OCI-M2 (cell line): ENCODE results near the gene AHNAK2.

Experiments
- DNase-seq: peaks from one replicate; lab custom pipeline; 2025; ENCODE audit not compliant: unreplicated experiment; lab: John Stamatoyannopoulos, UW

Gene AHNAK2

DNA sequence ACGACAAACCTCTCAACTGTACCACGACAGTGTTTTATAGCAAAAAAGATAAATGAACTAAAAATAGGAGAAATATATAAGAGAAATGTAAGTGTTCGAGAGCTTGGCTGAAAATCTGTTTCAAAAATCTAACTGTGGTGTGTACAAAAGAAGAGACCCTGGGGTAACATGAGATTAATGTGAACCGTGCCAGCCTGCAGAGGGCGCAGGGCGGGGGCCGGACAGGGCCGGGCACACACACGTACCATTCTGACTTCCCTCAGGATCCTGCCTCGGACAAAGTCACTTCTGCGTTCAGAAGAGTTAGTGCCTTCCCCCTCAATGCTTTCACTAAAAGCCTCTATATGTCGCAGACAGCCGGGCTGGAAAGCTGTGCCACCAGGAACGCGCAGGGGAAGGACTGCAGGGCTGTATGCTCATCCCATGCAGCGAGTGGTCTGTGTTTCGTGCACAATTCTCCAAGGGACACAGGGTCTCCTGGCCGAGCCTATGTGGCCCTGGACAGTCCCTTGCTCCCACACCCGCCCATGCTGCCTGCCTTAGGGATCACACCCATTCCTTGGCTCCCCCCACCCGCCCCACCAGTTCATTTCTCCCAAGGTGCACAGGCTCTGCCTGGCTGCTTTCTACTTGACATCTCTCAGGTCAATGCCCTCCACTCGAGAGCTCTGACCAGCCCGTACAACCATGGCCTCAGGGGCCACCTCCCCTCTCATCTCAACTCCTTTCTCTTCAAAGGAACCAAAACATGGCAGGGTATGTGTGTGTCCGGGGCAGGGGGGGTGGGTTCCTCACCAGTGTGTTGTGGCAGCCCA lies 34.2 kb upstream of the AHNAK2 start:
- no peak for DNase-seq

GRCh38 chr14:105011312-105011990 lies 33.3 kb upstream of the AHNAK2 start:
- DNase-seq = no peak

- no peak for DNase-seq
Measured at GRCh38 chr14:105010891-105011291, 32.7 kb upstream of the AHNAK2 start.

GRCh38 chr14:105010106-105010505 lies 31.9 kb upstream of the AHNAK2 start:
- no peak for DNase-seq

DNA sequence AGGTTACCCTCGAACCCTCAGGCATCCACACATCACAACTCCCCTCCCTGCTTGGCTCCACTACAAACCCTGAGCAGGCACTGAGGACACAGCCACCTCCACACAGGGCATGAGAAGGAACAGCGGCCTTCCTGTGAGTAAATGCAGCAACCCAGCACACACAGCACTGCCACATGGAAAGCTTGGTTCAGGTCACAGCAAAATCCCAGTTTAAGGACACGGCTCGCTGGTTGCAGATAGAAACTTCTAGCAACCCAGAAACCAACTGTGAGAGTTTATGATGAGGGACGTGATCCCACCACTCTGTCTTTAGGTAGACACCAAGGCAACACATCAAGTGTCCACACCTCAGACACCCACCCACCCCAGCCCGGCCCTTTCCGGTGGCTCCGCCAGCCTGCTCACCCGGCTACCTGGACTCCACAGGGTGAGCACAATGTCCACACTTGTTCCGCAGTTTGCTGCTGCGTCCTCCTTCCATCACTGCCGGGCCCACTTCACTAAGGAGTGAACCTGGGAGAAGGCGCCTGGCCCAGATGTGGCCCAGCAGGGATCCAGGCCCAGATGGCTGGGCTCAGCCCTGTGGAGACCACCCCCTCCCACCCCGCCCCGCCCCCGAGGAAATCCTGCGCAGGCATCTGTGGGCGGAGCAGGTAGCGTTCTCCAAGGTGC lies 29.6 kb upstream of the AHNAK2 start:
- no peak for DNase-seq

GRCh38 chr14:105006831-105007592 lies 28.8 kb upstream of the AHNAK2 start:
- no peak for DNase-seq

GRCh38 chr14:105005929-105006830 lies 28.0 kb upstream of the AHNAK2 start:
- DNase-seq = no peak

DNA sequence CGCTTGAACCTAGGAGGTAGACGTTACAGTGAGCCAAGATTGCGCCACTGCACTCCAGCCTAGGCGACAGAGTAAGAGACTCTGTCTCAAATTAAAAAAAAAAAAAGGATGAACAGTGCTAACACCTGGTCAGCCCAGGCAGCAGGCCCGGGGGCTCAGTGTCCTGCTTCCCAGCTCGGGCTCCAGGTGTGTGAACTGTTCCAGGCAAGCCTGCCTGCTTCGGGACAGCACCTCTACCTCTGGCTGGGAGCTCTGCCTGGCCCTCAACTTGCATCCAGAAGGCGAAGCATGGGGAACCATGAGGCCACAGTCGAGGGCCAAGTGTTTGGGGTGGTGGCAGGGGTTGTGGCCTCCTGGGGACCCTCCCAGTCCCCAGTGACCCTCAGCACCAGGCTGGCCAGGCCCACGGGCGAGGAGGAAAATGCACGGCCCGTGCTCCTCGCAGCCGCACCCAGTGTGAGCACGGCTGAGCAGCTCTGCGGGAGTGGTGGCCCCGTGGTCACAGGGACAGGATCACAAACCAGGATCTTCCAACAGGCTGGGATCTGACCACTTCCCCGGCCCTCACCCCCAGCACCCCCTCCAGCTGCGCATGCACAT lies 27.3 kb upstream of the AHNAK2 start:
- DNase-seq = no peak

DNA sequence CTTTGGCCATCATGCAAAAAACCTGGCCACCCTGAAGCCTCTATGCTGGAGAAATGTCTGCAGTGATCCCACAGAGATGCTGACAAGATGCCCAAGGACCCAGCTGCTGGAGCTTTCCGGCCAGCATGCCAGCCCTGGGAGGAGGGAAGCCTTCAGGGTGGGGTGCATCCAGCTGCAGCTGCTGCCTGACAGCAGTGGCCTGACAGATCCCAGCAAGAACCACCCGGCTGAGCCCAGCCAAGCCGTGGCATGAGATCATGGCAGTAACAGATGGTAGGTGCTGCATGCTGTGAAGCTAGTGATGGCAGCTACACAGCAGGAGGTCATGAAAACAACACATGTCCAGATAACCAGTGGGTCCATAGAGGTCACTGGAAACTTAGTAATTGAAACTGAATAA lies 21.2 kb upstream of the AHNAK2 start:
- no peak for DNase-seq

- DNase-seq = no peak
Measured at GRCh38 chr14:104998801-104999200, 20.6 kb upstream of the AHNAK2 start.

DNA sequence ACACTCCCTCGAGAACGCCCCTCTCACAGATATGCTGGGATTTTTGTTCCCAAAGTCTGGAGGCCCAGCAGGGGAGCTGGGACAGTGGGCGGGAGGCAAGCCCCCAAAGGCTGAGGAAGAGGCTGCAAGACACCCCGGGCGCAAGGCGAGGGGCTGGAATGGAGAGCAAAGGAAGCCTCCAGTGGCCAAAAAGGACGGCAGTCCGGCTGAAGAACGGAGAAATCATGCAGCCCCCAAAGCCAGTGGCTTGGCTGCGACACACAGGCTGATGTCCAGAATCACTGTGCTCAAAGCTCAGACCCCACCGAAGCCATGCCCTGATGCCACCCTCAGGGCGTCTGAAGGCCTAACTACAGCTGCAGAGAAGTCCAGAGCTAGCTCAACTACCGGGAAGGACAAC lies 18.3 kb upstream of the AHNAK2 start:
- no peak for DNase-seq

- no peak for DNase-seq
Measured at GRCh38 chr14:104996032-104996431, 17.9 kb upstream of the AHNAK2 start.

GRCh38 chr14:104994978-104995377 lies 16.8 kb upstream of the AHNAK2 start:
- no peak for DNase-seq

DNA sequence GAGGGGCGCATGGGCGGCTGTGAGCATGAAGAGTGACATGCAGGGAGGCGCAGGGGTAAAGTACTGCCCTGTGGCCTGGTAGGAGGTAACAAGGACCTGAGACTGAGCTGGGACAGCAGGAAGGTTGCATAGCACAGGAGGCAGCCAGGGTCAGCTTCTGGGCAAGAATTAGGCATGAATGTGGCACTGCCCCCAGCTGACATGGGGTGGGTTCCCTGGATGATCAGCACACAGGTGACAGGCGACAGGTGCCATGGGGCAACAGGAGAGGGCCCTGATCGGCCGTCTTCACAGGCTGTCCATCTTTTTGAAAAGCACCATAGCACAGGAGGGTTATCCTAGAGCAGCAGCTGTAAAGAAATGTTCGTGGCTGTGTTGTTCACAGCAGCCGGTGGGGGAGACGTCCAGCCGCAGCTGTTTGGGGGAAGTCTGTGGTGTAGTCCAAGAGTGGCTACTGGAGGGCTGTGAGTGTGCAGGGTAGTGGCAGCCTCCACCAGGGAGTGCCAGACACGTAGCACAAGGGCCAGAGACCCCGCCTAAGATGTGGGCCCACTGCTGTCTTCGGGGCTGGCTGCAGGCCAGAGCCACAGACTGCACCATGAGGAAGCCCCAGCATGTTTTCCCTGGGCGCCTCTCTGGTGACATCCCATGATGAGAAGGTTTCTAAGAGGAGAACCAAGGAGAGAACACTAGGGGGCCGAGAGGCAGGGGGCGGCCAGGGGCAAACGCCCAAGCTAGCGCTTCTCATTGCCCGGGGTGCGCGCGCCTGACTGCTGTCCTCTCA lies 15.8 kb upstream of the AHNAK2 start:
- no peak for DNase-seq

DNA sequence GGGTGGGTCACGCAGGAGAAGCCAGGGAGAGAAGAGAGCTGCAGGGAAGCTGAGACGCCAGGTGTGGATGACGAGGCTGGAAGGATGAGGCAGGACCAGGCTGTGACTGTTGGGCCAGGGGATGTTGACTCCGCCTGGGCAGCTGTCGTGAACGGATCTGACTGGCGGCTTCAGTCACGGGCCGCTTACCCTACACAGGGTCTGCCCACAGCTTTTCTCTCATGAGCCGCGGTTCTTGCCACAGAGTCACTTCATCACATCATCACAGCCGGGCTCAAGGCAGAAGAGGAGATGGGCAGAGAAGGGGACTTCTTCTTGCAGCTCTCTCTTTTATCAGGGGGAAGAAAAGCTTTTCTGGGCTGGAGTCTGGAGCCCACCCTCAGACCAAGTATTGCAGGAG lies 15.1 kb upstream of the AHNAK2 start:
- no peak for DNase-seq

GRCh38 chr14:104992501-104992900 lies 14.3 kb upstream of the AHNAK2 start:
- no peak for DNase-seq

GRCh38 chr14:104991896-104992230 lies 13.7 kb upstream of the AHNAK2 start:
- DNase-seq = no peak

GRCh38 chr14:104989951-104990303 lies 11.8 kb upstream of the AHNAK2 start:
- no peak for DNase-seq

- DNase-seq = no peak
Measured at GRCh38 chr14:104989236-104989950, 11.2 kb upstream of the AHNAK2 start.
